Uterus (tissue), 4 donors: ENCODE data around the gene PEAK1. TPM values are rescaled to one million over a fixed set of nuclear protein-coding genes. Genes with fewer than 3 reads are reported as not detected.

Experiments
- DNase-seq, 2 donors: peaks; one replicate each; pipeline ENCODE4 v3.0.0-alpha.2; 2019 to 2020
- H3K27ac ChIP-seq, 2 donors: fragments of 200-600 bp; sonication (generic); 1 replicate in 1 of 2; 2 replicates in 1 of 2; pipeline ENCODE4 v1.5.1; 2016 to 2018
- H3K27me3 ChIP-seq, 2 donors: fragments of 200-600 bp; sonication (generic); one replicate each; pipeline ENCODE4 v1.5.1; 2018 to 2019; ENCODE audit warnings: control low read depth in 1 of 2
- H3K36me3 ChIP-seq, 2 donors: fragments of 200-600 bp; sonication (generic); one replicate each; pipeline ENCODE4 v1.5.1; 2019; ENCODE audit warnings: control low read depth in 1 of 2
- H3K4me1 ChIP-seq, 2 donors: fragments of 200-600 bp; sonication (generic); one replicate each; pipeline ENCODE4 v1.5.1; 2018 to 2019; ENCODE audit warnings: control low read depth in 1 of 2
- H3K4me3 ChIP-seq, 2 donors: fragments of 200-600 bp; sonication (generic); 1 replicate in 1 of 2; 2 replicates in 1 of 2; pipeline ENCODE4 v1.5.1; 2018 to 2019; ENCODE audit warnings: mild to moderate bottlenecking in 1 of 2
- H3K9me3 ChIP-seq, 2 donors: fragments of 200-600 bp; sonication (generic); one replicate each; pipeline ENCODE4 v1.5.1; 2019; ENCODE audit warnings: control low read depth in 1 of 2
- POLR2A ChIP-seq, 2 donors: fragments of 450-650 bp; IDR thresholded peaks; one replicate each; pipeline ENCODE4 v1.6.1; 2016; ENCODE audit warnings: antibody characterized with exemption in 2 of 2, mild to moderate bottlenecking in 1 of 2, moderate library complexity in 1 of 2
- intact Hi-C: fragments of 100-400 bp; cut with DNase I; formaldehyde crosslinking; loops from one replicate; pipeline ENCODE4 v1.15.1; 2023; ENCODE audit warnings: low total_unique reads
- total RNA-seq, 4 donors: library from RNA; depleted of rRNA in 3 of 4; stranded (reverse); fragments of >200 nt in 3 of 4; gene quantifications; one replicate each; pipeline versions ENCODE4 v1.1.0 to v1.2.4, GENCODE V29; 2014 to 2023
- TF ChIP-seq, protein P1 (sequence below), 4 experiments: fragments of 200-600 bp in 2 of 4; fragments of 450-650 bp in 2 of 4; sonication (generic) in 2 of 4; IDR thresholded peaks; one replicate each; pipeline ENCODE4 v1.5.1; 2016 to 2019; ENCODE audit warnings: antibody characterized with exemption in 4 of 4, mild to moderate bottlenecking in 2 of 4, moderate library complexity in 1 of 4
- donor health status: DM: yes; HTN: yes; CAD: no.

Gene PEAK1
- total RNA-seq, 4 donors from 2014 or later, result 14.4 to 87.3 (median 43.5) TPM

DNA sequence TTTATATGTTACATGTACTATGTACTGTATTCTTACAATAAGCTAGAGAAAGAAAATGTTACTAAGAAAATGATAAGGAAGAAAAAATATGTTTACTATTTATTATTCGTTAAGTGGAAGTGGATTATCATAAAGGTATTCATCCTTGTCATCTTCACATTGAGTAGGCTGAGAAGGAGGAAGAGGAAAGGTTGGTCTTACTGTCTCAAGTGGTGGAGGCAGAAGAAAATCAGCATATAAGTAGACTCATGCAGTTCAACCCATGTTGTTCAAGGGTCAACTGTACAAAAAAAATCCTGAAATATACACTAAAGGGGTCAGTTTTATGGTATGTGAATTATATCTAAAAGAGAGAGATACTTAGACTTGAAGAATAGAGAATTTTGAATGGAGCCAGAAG lies 6.5 kb upstream of the PEAK1 start:
- TF ChIP-seq POLR2A (IDR thresholded peaks at IDR 0.05), result no peak
- TF ChIP-seq, protein P1, sequence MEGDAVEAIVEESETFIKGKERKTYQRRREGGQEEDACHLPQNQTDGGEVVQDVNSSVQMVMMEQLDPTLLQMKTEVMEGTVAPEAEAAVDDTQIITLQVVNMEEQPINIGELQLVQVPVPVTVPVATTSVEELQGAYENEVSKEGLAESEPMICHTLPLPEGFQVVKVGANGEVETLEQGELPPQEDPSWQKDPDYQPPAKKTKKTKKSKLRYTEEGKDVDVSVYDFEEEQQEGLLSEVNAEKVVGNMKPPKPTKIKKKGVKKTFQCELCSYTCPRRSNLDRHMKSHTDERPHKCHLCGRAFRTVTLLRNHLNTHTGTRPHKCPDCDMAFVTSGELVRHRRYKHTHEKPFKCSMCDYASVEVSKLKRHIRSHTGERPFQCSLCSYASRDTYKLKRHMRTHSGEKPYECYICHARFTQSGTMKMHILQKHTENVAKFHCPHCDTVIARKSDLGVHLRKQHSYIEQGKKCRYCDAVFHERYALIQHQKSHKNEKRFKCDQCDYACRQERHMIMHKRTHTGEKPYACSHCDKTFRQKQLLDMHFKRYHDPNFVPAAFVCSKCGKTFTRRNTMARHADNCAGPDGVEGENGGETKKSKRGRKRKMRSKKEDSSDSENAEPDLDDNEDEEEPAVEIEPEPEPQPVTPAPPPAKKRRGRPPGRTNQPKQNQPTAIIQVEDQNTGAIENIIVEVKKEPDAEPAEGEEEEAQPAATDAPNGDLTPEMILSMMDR (IDR thresholded peaks at IDR 0.05), result no peak
- no peaks in the 10 kb centered on the region for H3K9me3 ChIP-seq
- H3K36me3 ChIP-seq, result no peaks in the 10 kb centered on the region
- intact Hi-C loops, result no loop called here
- no peak for DNase-seq
- H3K27me3 ChIP-seq, result no peaks in the 10 kb centered on the region
- peaks cover 0 to 4% of the 10 kb centered on the region in 2 donors for H3K4me1 ChIP-seq
- no peak overlapping the region for H3K4me3 ChIP-seq
- no peak overlapping the region for H3K27ac ChIP-seq

DNA sequence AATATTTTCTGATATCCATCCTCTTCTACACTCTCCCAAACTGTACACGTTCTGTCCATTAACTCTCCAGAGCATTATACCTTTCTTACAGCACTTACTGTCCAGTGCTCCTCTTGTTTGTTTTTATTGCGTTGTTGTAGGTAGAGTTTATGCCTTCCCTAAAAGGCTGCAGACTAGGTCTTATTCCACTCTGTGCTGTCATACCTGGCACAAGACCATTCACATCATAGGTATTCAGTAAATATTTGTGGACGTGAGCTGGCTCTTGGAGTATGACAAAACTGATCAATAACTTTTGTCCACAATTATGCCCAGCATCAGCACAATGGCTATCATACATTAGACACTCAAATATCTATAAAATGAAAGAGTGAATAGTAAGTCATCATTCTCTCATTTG lies 5.2 kb upstream of the PEAK1 start:
- H3K9me3 ChIP-seq, result no peaks in the 10 kb centered on the region
- TF ChIP-seq, protein P1 (IDR thresholded peaks at IDR 0.05), result no peak
- H3K27ac ChIP-seq, result no peak overlapping the region
- no peaks in the 10 kb centered on the region for H3K36me3 ChIP-seq
- H3K27me3 ChIP-seq, result no peaks in the 10 kb centered on the region
- DNase-seq, result no peak
- H3K4me3 ChIP-seq, result no peak overlapping the region
- peaks cover 0 to 4% of the 10 kb centered on the region in 2 donors for H3K4me1 ChIP-seq
- intact Hi-C loops, result no loop called here

DNA sequence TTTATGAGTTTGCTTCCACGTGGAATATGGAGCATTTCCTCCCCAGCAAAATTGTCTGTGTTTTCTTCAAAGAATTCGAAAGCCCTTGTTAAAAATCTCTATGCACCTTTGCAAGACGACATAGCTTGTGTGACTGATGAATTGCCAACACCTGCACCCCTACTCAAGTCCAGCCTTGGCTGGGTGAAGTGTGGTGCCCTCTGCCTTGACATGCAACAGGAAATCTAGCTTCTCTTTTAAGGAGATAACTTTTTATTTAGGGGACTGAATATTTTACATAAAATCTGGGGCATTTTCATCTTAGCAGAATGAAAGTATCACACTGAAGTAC lies 1.4 kb upstream of the PEAK1 start:
- no peak for TF ChIP-seq POLR2A (IDR thresholded peaks at IDR 0.05)
- TF ChIP-seq, protein P1 (IDR thresholded peaks at IDR 0.05), result no peak
- Histone ChIP-seq H3K4me3 (peak overlapping the region; percentile 54 to 80), H3K27ac (peak overlapping the region; percentile 95 to 99), H3K27me3 (no peaks in the 10 kb centered on the region), H3K4me1 (peaks cover 0 to 13% of the 10 kb centered on the region in 2 donors), H3K36me3 (no peaks in the 10 kb centered on the region), H3K9me3 (no peaks in the 10 kb centered on the region)
- no peak for DNase-seq
- intact Hi-C loops, result no loop called here

DNA sequence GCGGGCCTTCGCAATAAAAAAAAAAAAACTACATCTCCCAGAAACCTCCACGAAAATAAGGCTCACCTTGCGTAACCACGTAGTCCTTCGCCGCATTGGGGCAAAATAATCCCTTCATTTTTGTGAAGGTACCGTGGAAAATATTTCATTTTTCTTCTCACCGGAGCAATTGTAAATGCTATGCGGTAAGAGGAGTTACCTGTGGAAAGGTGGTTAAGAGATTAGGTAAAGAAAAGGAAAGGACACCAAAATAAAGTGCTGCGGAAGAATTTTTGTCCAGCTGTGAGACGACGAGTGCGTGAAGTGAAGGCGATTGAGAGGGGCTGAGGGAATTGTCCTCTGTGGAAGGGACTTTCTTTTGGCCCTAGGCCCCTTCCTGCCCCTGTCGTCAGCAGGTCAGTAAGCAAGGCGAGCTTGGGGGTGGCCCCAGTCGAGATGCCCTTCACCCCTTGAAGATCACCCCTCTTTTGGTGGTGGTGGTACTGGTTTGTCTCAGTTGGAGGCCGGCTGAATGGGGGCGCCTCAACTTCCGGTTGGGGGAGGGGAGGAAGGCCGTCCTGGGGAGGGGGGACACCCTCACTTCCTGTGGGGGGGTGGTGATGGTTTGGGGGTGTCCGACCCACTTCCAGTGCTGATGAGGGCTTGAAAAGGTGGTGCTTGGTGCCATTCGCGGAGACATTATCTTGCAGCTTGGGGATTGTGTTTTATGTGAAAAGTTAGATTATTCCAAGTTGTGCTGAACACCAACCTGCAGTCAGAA lies 886 bp upstream of the PEAK1 start, which contains the start of gene HMG20A:
HMG20A (plus strand) TSS at position 279 of the 760 bp plus-strand sequence. CDS start 37,520 bp downstream, outside the sequence.
- H3K27me3 ChIP-seq, result no peaks in the 10 kb centered on the region
- DNase-seq, result peak; percentile 55 to 72
- H3K9me3 ChIP-seq, result no peaks in the 10 kb centered on the region
- H3K4me1 ChIP-seq, result peaks cover 0 to 13% of the 10 kb centered on the region in 2 donors
- intact Hi-C loops, result no loop called here
- TF ChIP-seq, protein P1 (IDR thresholded peaks at IDR 0.05), result no peak
- TF ChIP-seq POLR2A (IDR thresholded peaks at IDR 0.05), result peak in 1 of 2 donors; percentile 41
- peak within 1 kb of the TSS; percentile 54 to 80 for H3K4me3 ChIP-seq
- peak within 1 kb of the TSS; percentile 95 to 99 for H3K27ac ChIP-seq
- no peaks in the 10 kb centered on the region for H3K36me3 ChIP-seq

DNA sequence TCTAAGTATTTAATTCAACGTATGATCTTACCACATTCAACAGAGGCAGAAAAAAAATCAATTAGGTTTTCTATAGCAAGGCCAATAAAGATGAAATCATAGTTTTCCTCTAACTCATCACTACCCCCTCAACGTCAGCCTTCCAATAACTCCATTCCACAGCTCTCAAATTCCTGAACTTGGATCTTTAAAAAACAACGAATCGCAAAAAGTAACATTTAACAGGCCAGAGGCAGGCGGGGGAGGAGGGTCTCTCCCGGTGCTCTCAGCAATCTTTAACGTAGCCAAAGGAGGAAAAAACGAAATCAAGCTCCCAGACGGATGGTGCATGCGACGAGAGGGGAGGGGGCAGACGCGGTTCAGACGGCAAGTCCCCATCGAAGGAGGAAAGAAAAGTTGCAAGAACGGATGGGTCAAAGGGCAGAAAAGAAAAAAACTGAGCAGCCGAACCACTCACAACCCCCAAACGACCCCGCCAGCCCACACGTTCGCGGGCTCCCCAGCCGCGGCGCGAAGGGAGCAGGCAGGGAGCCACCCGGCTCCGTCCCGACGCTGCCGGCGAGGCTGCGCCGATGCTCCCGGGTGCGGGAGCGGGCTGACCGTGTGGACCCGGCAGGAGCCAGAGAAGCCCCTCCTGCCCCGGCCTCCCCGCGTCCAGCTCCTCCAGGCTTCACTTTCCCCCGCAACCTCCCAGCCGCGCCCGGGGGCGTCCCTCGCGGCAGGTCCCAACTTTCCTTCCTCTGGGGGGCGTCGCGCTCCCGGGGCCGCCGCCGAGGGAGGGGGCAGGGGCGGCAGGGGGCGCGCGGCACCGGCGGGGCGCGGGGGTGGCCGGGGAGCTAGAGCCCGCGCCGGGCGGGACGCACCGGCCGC lies 703 bp downstream of the PEAK1 start:
- intact Hi-C loops, result no loop called here
- Histone ChIP-seq H3K9me3 (no peaks in the 10 kb centered on the region), H3K36me3 (no peaks in the 10 kb centered on the region), H3K4me3 (peak overlapping the region; percentile 54 to 71), H3K27ac (peak overlapping the region; percentile 95 to 99), H3K27me3 (no peaks in the 10 kb centered on the region), H3K4me1 (peaks cover 0 to 13% of the 10 kb centered on the region in 2 donors)
- peak; percentile 36 to 42 for DNase-seq
- TF ChIP-seq, protein P1 (IDR thresholded peaks at IDR 0.05), result peak in 2 of 4 experiments; percentile 12 to 44
- no peak for TF ChIP-seq POLR2A (IDR thresholded peaks at IDR 0.05)
